Hepatocyte (in vitro differentiated cells): ENCODE measurements around the gene MVB12B. TPM values are rescaled to one million over a fixed set of nuclear protein-coding genes. Genes with fewer than 3 reads are reported as not detected.

ENCODE experiments used
- DNase-seq: peaks from one replicate; pipeline ENCODE4 v3.0.0-alpha.2; 2016; ENCODE audit warnings: low spot score
- H2AFZ ChIP-seq: fragments of 200-600 bp; sonication (generic); 2 replicates; pipeline ENCODE4 v1.6.0; 2016; ENCODE audit warnings: antibody characterized with exemption, mild to moderate bottlenecking
- H3K27ac ChIP-seq: fragments of 200-600 bp; sonication (generic); 2 replicates; pipeline ENCODE4 v1.5.1; 2016; ENCODE audit warnings: mild to moderate bottlenecking
- H3K27me3 ChIP-seq: fragments of 200-600 bp; sonication (generic); 2 replicates; pipeline ENCODE4 v1.6.1; 2016
- H3K36me3 ChIP-seq: fragments of 200-600 bp; sonication (generic); replicated peaks from 2 replicates; pipeline ENCODE4 v1.5.1; 2016; ENCODE audit warnings: low read depth; ENCODE audit not compliant: insufficient read depth
- H3K4me1 ChIP-seq: fragments of 200-600 bp; sonication (generic); 2 replicates; pipeline ENCODE4 v1.5.1; 2016; ENCODE audit warnings: mild to moderate bottlenecking, moderate library complexity; ENCODE audit not compliant: insufficient read depth
- H3K4me2 ChIP-seq: fragments of 200-600 bp; sonication (generic); 2 replicates; pipeline ENCODE4 v1.6.0; 2016
- H3K4me3 ChIP-seq: fragments of 200-600 bp; sonication (generic); 2 replicates; pipeline ENCODE4 v1.5.1; 2016; ENCODE audit warnings: mild to moderate bottlenecking
- H3K79me2 ChIP-seq: fragments of 200-600 bp; sonication (generic); 2 replicates; pipeline ENCODE4 v1.6.0; 2017; ENCODE audit warnings: mild to moderate bottlenecking
- H3K9me2 ChIP-seq: fragments of 200-600 bp; sonication (generic); replicated peaks from 2 replicates; pipeline ENCODE4 v1.6.0; 2017; ENCODE audit warnings: mild to moderate bottlenecking; ENCODE audit not compliant: insufficient read depth
- H3K9me3 ChIP-seq: fragments of 200-600 bp; sonication (generic); 2 replicates; pipeline ENCODE4 v1.5.1; 2016; ENCODE audit warnings: low read depth, mild to moderate bottlenecking
- H4K20me1 ChIP-seq: fragments of 200-600 bp; sonication (generic); 2 replicates; pipeline ENCODE4 v1.6.0; 2016; ENCODE audit warnings: mild to moderate bottlenecking; ENCODE audit not compliant: insufficient read depth, poor library complexity, severe bottlenecking
- CTCF ChIP-seq: fragments of 200-600 bp; sonication (generic); IDR thresholded peaks from 2 replicates; pipeline ENCODE4 v1.5.1; 2016; ENCODE audit warnings: antibody characterized with exemption, mild to moderate bottlenecking; ENCODE audit not compliant: poor library complexity
- EZH2 ChIP-seq: fragments of 200-600 bp; sonication (generic); IDR thresholded peaks from 2 replicates; pipeline ENCODE4 v1.6.1; 2016; ENCODE audit warnings: antibody characterized with exemption, mild to moderate bottlenecking, borderline replicate concordance
- EZH2phosphoT487 ChIP-seq: fragments of 200-600 bp; sonication (generic); IDR thresholded peaks from one replicate; pipeline ENCODE4 v1.6.1; 2018; ENCODE audit warnings: antibody characterized with exemption, mild to moderate bottlenecking, low read depth, moderate library complexity; ENCODE audit not compliant: unreplicated experiment, severe bottlenecking
- WGBS: methylation state at CpG from one replicate; pipeline ENCODE4 v1.1.6; 2016; ENCODE audit warnings: low lambda C conversion rate; ENCODE audit errors: missing lambda C conversion rate; 5-methylcytosine and 5-hydroxymethylcytosine counted together
- polyA plus RNA-seq: library from polyadenylated mRNA; unstranded; fragments of >200 nt; fragmentation: Nextera tagmentation; extraction: Ambion mirVana; gene quantifications from 2 replicates; pipeline ENCODE4 v1.2.1, GENCODE V29; 2016
- total RNA-seq: library from RNA; depleted of rRNA; stranded (reverse); fragments of >200 nt; gene quantifications from 2 replicates; pipeline ENCODE4 v1.2.3, GENCODE V29; 2014

The MVB12B gene
- total and polyA plus RNA-seq, 2 experiments from 2014 or later = 11.8 to 12.1 TPM

- H3K9me3 ChIP-seq = no peaks in the 10 kb centered on the region
- TF ChIP-seq CTCF (no peak), EZH2 (no peak), EZH2phosphoT487 (no peak)
- H3K4me1 ChIP-seq = peaks cover 21% of the 10 kb centered on the region
- peaks cover 3% of the 10 kb centered on the region for H4K20me1 ChIP-seq
- H2AFZ ChIP-seq = no peak overlapping the region
- H3K27ac ChIP-seq = peak overlapping the region; percentile 83
- H3K36me3 ChIP-seq = no peaks in the 10 kb centered on the region
- peaks cover 89% of the 10 kb centered on the region for H3K79me2 ChIP-seq
- H3K4me3 ChIP-seq = no peak overlapping the region
- peak overlapping the region; percentile 59 for H3K4me2 ChIP-seq
- no peaks in the 10 kb centered on the region for H3K9me2 ChIP-seq
- DNase-seq = no peak
- 77% methylated on average over 18 of the region's 19 CpGs for WGBS
- H3K27me3 ChIP-seq = no peaks in the 10 kb centered on the region
Measured at GRCh38 chr9:126335837-126336735, 9.5 kb downstream of the MVB12B start.

DNA sequence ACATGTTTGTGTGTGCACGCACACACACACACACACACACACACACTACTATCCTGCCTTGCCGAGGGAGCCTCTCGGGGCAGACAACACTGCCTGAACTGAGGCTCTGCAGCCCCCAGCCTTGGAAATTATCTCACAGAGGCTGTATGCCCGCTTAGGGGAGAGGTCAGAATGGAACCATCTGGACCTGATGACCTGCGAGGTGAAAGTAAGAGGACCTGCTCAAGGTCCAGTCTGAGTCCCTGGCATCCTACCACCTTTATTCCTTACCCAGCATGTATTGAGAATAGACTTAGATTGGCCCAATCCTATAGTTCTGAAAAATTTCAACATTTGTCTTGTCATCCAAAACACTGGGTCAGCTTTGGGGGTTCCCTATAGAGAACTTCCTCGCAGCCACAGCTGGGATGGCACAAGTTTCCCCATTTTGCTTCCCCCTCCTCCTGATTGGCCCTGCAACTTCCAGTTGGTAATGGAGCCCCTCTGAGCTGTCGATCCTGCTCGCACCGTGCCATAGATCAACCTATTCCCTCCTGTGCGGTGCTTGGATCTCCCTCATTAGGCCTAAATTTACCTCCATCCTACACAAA, 10.2 kb downstream of the MVB12B start:
- Histone ChIP-seq H3K4me1 (peaks cover 21% of the 10 kb centered on the region), H3K9me3 (no peaks in the 10 kb centered on the region), H3K4me2 (peak overlapping the region; percentile 59), H3K36me3 (no peaks in the 10 kb centered on the region), H3K4me3 (no peak overlapping the region), H3K27ac (peak overlapping the region; percentile 83), H4K20me1 (peaks cover 3% of the 10 kb centered on the region), H3K9me2 (no peaks in the 10 kb centered on the region), H3K27me3 (no peaks in the 10 kb centered on the region), H2AFZ (no peak overlapping the region), H3K79me2 (peaks cover 85% of the 10 kb centered on the region)
- no peak for TF ChIP-seq EZH2phosphoT487
- no peak for TF ChIP-seq CTCF
- TF ChIP-seq EZH2 = no peak
- DNase-seq = no peak
- 86% methylated on average over 10 of the region's 10 CpGs for WGBS

DNA sequence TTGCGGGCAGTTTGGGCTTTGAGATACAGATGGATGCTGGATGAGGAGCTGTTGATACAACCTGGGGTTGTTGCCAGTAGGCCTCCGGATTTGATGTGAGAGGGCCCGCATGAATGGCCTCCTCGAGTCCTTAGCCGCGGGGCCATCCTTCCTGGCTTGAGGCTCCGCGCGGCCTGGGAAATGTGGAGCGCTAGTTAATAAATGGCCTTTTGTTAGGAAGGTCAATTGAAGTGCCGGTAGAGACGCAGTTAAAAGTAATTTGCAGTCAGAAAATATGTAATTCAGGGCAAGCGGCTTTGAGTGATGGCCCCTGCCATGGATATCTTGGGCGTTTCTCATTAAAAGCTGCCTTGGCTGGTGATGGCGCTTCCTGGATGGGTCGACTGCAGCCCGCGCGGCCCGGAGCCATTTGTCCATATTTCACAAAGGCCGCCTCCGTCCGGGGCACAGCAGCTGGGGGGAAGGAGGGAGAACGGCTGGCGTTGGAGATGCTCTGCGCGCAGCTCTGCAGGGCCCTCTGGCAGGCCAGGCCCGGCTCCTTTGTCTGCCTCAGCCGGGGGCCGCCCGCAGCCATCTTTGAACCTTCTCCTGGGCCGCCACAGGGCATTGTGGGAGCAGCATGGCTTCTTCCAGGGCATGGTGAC, 11.2 kb downstream of the MVB12B start:
- DNase-seq = no peak
- peaks cover 75% of the 10 kb centered on the region for H3K79me2 ChIP-seq
- TF ChIP-seq CTCF = no peak
- TF ChIP-seq EZH2 = no peak
- no peak for TF ChIP-seq EZH2phosphoT487
- WGBS = 96% methylated on average over 31 of the region's 32 CpGs
- no peak overlapping the region for H3K4me2 ChIP-seq
- H3K9me3 ChIP-seq = no peaks in the 10 kb centered on the region
- H4K20me1 ChIP-seq = peaks cover 3% of the 10 kb centered on the region
- H3K27me3 ChIP-seq = no peaks in the 10 kb centered on the region
- H3K4me3 ChIP-seq = no peak overlapping the region
- H3K4me1 ChIP-seq = peaks cover 27% of the 10 kb centered on the region
- H3K36me3 ChIP-seq = no peaks in the 10 kb centered on the region
- H3K9me2 ChIP-seq = no peaks in the 10 kb centered on the region
- H2AFZ ChIP-seq = no peak overlapping the region
- no peak overlapping the region for H3K27ac ChIP-seq
